HG03565 (cell line): Measurements from ENCODE around the gene STAM.

Experiments used
- ATAC-seq: cut with Tn5 transposase; IDR thresholded peaks from one replicate; pipeline ENCODE4 v1.9.1; 2021; ENCODE audit warnings: mild to moderate bottlenecking, moderate library complexity; ENCODE audit not compliant: unreplicated experiment

Gene STAM

GRCh38 chr10:17645621-17646345, 1.8 kb downstream of the STAM start:
- no peak for ATAC-seq

- no peak for ATAC-seq
Measured at GRCh38 chr10:17647326-17647725, 3.4 kb downstream of the STAM start.

GRCh38 chr10:17648243-17649035, 4.5 kb downstream of the STAM start:
- no peak for ATAC-seq

DNA sequence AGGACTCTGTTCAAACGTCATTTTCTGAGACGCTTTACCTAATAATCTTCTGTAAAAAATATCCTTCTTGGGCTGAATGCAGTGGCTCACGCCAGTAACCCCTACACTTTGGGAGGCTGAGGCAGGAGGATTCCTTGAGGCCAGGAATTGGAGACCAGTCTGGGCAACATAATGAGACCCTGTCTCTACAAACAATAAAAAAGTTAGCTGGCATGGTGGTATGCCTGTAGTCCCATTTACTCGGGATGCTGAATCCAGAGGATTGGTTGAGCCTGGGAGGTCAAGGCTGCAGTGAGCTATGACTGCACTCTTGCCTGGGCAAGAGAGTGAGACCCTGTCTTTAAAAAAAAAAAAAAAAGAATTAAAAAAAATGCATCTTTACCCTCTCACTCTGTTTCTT, 5.1 kb downstream of the STAM start:
- ATAC-seq, result no peak

DNA sequence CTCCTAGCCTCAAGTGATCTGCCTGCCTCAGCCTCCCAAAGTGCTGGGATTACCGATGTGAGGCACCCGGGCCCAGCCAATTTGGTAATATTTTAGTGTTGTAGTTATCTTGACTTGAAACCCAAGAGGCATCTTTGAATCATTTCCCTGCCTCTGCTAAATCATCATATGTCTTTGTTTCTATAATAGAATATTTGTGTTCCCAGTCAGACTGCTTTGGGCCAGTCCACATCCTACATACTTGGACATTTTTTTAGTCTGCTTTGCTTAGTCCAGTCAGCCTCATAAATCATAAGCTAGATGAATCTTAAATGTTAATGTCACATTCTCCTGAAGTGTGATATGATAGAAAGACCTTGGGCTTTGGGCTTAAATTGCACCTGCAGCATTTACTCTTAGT, 5.9 kb downstream of the STAM start:
- ATAC-seq, result no peak

- ATAC-seq, result no peak
Measured at GRCh38 chr10:17650416-17650815, 6.5 kb downstream of the STAM start.

GRCh38 chr10:17651896-17652295, 7.9 kb downstream of the STAM start:
- ATAC-seq, result no peak

GRCh38 chr10:17652585-17652984, 8.6 kb downstream of the STAM start:
- no peak for ATAC-seq

GRCh38 chr10:17655009-17655408, 11.1 kb downstream of the STAM start:
- ATAC-seq, result no peak

DNA sequence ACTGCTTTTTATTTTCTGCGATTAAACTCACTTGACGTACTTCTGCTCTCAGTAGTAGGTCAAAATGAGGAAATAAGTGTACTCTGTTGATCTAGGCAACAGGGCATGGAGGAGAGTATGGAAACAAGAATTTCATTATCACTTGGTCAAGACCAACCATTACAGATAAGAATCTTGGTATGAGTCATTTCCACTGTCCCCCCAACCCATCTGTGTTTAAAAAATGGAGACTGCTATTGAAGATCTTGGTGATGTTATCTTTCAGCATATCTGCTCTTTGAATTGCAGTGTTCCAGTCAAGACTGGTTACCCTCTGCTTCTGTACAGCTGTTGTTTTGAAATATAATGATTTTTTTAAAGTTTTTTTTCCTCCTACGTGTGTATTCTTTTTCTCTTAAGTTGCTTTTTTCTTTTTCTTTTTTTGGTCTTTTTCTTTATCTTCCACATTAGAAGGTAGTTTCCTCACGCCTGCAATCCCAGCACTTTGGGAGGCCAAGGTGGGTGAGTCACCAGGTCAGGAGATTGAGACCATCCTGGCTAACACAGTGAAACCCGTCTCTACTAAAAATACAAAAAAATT, 11.7 kb downstream of the STAM start:
- peak; percentile 94 for ATAC-seq

DNA sequence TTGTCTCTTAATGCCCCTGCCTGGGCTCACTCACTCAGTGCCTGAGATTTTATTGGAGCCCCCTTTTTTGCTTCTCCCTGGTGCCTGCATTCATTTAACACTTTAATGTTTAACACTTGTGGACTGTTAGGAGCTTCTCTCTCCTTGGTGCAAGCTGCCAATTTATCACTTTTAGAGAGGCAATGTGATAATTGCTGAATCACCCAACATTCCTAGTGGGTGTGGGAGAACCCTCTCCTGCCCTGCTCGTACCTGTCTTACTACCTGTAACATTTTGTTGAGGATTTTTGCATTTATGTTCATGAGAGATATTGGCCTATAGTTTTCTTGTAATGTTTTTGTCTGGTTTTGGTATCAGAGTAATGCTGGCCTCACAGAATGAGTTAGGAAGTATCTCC, 13.2 kb downstream of the STAM start:
- no peak for ATAC-seq

GRCh38 chr10:17659365-17659764, 15.4 kb downstream of the STAM start:
- no peak for ATAC-seq

DNA sequence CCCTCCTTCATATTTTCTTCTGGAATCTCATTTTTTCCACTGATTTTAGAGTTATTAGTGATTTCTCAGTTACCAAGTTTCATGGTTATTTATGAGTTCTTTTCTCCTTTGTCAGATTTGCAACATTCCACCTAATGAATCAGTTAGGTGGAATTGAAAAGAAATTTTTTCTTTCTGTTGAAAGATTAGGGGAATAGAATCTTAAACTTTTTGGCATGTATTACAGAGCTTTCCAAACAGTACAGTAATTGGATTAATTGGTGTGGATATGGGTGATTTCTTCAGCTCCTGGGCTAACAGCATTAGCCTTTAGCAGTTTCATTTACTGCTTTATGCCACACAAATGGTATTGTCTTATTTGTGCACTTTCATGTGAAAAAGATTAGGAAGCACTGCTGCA, 17.0 kb downstream of the STAM start:
- ATAC-seq, result no peak

- no peak for ATAC-seq
Measured at GRCh38 chr10:17661510-17661909, 17.6 kb downstream of the STAM start.

GRCh38 chr10:17662193-17663138, 18.5 kb downstream of the STAM start:
- no peak for ATAC-seq

GRCh38 chr10:17663450-17663849, 19.5 kb downstream of the STAM start:
- ATAC-seq, result no peak

GRCh38 chr10:17665747-17666146, 21.8 kb downstream of the STAM start:
- no peak for ATAC-seq

DNA sequence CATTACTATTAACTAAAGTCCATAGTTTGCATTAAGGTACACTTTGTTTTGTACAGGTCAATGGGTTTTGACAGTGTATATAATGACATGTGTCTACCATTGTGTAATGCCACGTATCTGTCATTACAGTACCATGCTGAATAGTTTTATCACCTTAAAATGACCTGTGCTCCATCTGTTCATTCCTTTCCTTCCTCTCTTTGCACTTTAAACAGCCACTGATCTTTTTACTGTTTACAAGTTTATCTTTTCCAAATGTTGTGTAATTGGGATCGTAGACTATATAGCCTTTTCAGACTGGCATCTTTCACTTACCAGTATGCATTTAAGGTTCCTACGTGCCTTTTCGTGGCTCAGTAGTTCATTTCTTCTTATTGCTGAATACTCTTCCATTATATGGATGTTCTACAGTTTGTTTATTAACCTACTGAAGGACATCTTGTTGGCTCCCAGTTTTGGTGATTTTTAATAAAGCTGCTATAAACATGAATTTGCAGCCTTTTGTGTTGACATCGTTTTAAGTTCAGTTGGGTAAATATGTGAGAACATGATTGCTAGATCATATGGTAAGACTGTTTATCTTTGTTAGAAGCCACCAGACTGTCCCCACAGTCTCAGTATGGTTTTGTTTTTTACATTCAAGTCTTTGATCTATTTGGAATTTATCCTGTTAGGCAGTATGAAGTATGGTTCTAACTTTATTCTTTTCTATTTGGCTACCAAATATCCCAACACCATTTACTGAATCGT, 24.7 kb downstream of the STAM start:
- ATAC-seq, result peak; percentile 15

GRCh38 chr10:17669185-17669872, 25.4 kb downstream of the STAM start:
- ATAC-seq, result peak; percentile 42

DNA sequence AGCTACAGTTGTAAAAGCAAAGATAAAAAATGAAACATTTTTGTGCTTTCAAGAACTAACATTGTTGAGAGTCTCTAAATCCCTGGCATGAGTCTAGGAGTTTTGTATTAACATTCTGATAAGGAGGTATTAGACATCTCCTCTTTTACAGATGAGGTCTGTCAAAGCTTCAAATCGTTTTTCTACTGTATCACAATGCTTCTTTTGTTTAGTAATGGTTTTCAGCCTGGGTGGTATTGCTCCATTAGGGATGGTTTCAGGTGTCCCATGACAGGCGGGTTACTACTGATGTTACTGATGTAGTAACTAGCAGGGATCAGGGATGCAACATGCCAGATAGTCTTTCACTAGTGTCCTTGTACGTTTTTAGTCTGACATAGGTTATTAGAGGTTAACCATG, 27.4 kb downstream of the STAM start:
- no peak for ATAC-seq
